HEK293 (cell line): ENCODE data around the gene DCAF7.

Experiments used
- GLIS2 ChIP-seq: fragments of 450-650 bp; formaldehyde crosslinking; IDR thresholded peaks from 2 replicates; pipeline ENCODE4 v1.5.1; 2016; ENCODE audit warnings: missing biosample characterization, missing genetic modification characterization
- KLF8 ChIP-seq: fragments of 450-650 bp; formaldehyde crosslinking; IDR thresholded peaks from 2 replicates; pipeline ENCODE4 v1.5.1; 2016; ENCODE audit warnings: missing biosample characterization, missing genetic modification characterization
- KLF9 ChIP-seq: fragments of 450-650 bp; formaldehyde crosslinking; IDR thresholded peaks from 2 replicates; pipeline ENCODE4 v1.5.1; 2016; ENCODE audit warnings: missing biosample characterization, missing genetic modification characterization, low read depth
- SP7 ChIP-seq: fragments of 450-650 bp; formaldehyde crosslinking; IDR thresholded peaks from 2 replicates; pipeline ENCODE4 v1.5.1; 2016; ENCODE audit warnings: missing biosample characterization, missing genetic modification characterization
- ZBTB21 ChIP-seq: fragments of 450-650 bp; formaldehyde crosslinking; IDR thresholded peaks from 2 replicates; pipeline ENCODE4 v1.5.1; 2017; ENCODE audit warnings: missing biosample characterization, missing genetic modification characterization
- ZBTB48 ChIP-seq: fragments of 450-650 bp; formaldehyde crosslinking; IDR thresholded peaks from 2 replicates; pipeline ENCODE4 v1.5.1; 2016; ENCODE audit warnings: missing biosample characterization, missing genetic modification characterization
- ZFHX2 ChIP-seq: fragments of 450-650 bp; formaldehyde crosslinking; conservative IDR thresholded peaks from 2 replicates; pipeline ENCODE4 v1.5.1; 2016; ENCODE audit warnings: missing biosample characterization, missing genetic modification characterization
- ZNF10 ChIP-seq: fragments of 450-650 bp; formaldehyde crosslinking; IDR thresholded peaks from 2 replicates; pipeline ENCODE4 v1.5.1; 2017; ENCODE audit warnings: missing biosample characterization, missing genetic modification characterization
- ZNF155 ChIP-seq: fragments of 450-650 bp; formaldehyde crosslinking; IDR thresholded peaks from 2 replicates; pipeline ENCODE4 v1.5.1; 2016; ENCODE audit warnings: missing biosample characterization, missing genetic modification characterization
- ZNF184 ChIP-seq: fragments of 450-650 bp; IDR thresholded peaks from 2 replicates; pipeline ENCODE4 v1.5.1; 2018; ENCODE audit warnings: missing biosample characterization, mild to moderate bottlenecking, missing genetic modification characterization
- ZNF214 ChIP-seq: fragments of 450-650 bp; formaldehyde crosslinking; IDR thresholded peaks from 2 replicates; pipeline ENCODE4 v1.5.1; 2017; ENCODE audit warnings: missing biosample characterization, mild to moderate bottlenecking, missing genetic modification characterization, borderline replicate concordance
- ZNF23 ChIP-seq: fragments of 450-650 bp; formaldehyde crosslinking; IDR thresholded peaks from 2 replicates; pipeline ENCODE4 v1.5.1; 2016; ENCODE audit warnings: missing biosample characterization, missing genetic modification characterization, borderline replicate concordance
- ZNF274 ChIP-seq, 2 experiments: fragments of 200-500 bp in 1 of 2; fragments of 450-650 bp in 1 of 2; sonication (Bioruptor generic) in 1 of 2; formaldehyde crosslinking in 1 of 2; IDR thresholded peaks; 2 replicates each; pipeline versions ENCODE4 v1.5.1 to v1.6.1; 2014 to 2016; ENCODE audit warnings: borderline replicate concordance in 1 of 2, inconsistent platforms in 1 of 2, low read length in 1 of 2, missing biosample characterization in 1 of 2, missing genetic modification characterization in 1 of 2
- ZNF426 ChIP-seq: fragments of 450-650 bp; formaldehyde crosslinking; IDR thresholded peaks from 2 replicates; pipeline ENCODE4 v1.5.1; 2017; ENCODE audit warnings: missing biosample characterization, missing genetic modification characterization, mild to moderate bottlenecking, inconsistent platforms, moderate library complexity
- ZNF558 ChIP-seq: fragments of 450-650 bp; formaldehyde crosslinking; IDR thresholded peaks from 2 replicates; pipeline ENCODE4 v1.5.1; 2016; ENCODE audit warnings: missing biosample characterization, missing genetic modification characterization
- ZNF571 ChIP-seq: fragments of 450-650 bp; formaldehyde crosslinking; IDR thresholded peaks from 2 replicates; pipeline ENCODE4 v1.5.0; 2017; ENCODE audit warnings: missing biosample characterization, missing genetic modification characterization
- ZNF585B ChIP-seq: fragments of 450-650 bp; formaldehyde crosslinking; IDR thresholded peaks from 2 replicates; pipeline ENCODE4 v1.5.1; 2016; ENCODE audit warnings: missing biosample characterization, missing genetic modification characterization
- ZNF654 ChIP-seq: fragments of 450-650 bp; formaldehyde crosslinking; IDR thresholded peaks from 2 replicates; pipeline ENCODE4 v1.5.1; 2016; ENCODE audit warnings: low read depth, missing biosample characterization, missing genetic modification characterization
- TF ChIP-seq, protein P1 (sequence below): sonication (generic); formaldehyde crosslinking; IDR thresholded peaks from 2 replicates; pipeline ENCODE4 v1.8.1; 2022; ENCODE audit warnings: mild to moderate bottlenecking, moderate library complexity, missing genetic modification reagents
- TF ChIP-seq, protein P2 (sequence below): fragments of 450-650 bp; formaldehyde crosslinking; IDR thresholded peaks from 2 replicates; pipeline ENCODE4 v1.5.1; 2016; ENCODE audit warnings: missing biosample characterization, missing genetic modification characterization, borderline replicate concordance
- TF ChIP-seq, protein P3 (sequence below): fragments of 450-650 bp; formaldehyde crosslinking; IDR thresholded peaks from 2 replicates; pipeline ENCODE4 v1.5.1; 2016; ENCODE audit warnings: missing biosample characterization, missing genetic modification characterization
- TF ChIP-seq, protein P4 (sequence below): fragments of 450-650 bp; formaldehyde crosslinking; IDR thresholded peaks from 2 replicates; pipeline ENCODE4 v1.5.1; 2016; ENCODE audit warnings: missing biosample characterization, missing genetic modification characterization
- TF ChIP-seq, protein P5 (sequence below): fragments of 450-650 bp; formaldehyde crosslinking; IDR thresholded peaks from 2 replicates; pipeline ENCODE4 v1.5.1; 2016; ENCODE audit warnings: missing biosample characterization, missing genetic modification characterization

DCAF7 gene

DNA sequence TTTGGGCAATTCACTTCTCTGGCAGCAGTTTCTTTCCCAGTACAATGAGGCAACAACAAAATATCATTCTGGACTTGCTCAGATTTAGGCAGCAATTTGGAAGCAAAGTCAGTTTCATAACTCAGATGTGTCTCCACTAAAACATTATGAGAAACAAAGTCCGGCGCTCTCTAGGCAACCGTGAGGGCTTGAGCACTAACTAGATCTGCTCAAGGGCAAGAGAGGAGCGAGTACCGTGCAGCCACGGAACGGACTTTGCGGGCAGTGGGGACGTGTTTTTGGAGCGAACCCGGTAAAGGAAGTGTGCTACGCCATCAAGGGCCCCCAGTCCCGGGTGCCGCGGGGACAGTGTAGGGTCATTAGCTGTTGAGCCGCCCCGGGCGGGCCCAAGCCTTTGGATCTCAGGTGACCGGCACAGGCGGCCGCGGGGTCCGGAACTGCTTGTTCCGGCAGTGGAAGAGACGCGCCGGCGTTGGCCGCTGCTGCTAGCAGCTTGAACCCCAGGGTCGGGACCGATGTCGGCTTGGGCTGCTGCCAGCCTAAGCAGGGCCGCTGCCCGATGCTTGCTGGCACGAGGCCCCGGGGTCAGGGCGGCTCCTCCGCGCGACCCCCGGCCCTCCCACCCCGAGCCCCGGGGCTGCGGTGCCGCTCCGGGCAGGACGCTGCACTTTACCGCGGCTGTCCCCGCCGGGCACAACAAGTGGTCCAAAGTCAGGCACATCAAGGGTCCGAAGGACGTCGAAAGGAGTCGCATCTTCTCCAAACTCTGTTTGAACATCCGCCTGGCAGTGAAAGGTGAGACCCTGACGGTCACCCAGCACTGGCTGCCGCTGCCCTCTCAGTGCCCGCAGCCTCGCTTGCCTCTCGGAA, 50.5 kb downstream of the DCAF7 start, which contains the start of gene TACO1 (continued):
- no peak for TF ChIP-seq ZNF155
- TF ChIP-seq ZNF274 (IDR thresholded peaks at IDR 0.05; ENCODE audit: low read length): no peak
- TF ChIP-seq ZNF274 (tag by site-specific recombination; IDR thresholded peaks at IDR 0.05; ENCODE audit: borderline replicate concordance): no peak
- no peak for TF ChIP-seq ZNF214
- TF ChIP-seq ZNF585B (tag by site-specific recombination): no peak
- peak; percentile 92 for TF ChIP-seq SP7
- TF ChIP-seq, protein P1, sequence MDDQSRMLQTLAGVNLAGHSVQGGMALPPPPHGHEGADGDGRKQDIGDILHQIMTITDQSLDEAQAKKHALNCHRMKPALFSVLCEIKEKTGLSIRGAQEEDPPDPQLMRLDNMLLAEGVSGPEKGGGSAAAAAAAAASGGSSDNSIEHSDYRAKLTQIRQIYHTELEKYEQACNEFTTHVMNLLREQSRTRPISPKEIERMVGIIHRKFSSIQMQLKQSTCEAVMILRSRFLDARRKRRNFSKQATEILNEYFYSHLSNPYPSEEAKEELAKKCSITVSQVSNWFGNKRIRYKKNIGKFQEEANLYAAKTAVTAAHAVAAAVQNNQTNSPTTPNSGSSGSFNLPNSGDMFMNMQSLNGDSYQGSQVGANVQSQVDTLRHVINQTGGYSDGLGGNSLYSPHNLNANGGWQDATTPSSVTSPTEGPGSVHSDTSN (CRISPR knock-in tag): peak; percentile 58; the same call in 1 of the 2 replicates
- TF ChIP-seq ZNF558 (tag by site-specific recombination): peak; percentile 80
- TF ChIP-seq ZNF571: no peak
- peak; percentile 62; the same call in 1 of the 2 replicates for TF ChIP-seq ZNF184 (tag by site-specific recombination)
- TF ChIP-seq, protein P2, sequence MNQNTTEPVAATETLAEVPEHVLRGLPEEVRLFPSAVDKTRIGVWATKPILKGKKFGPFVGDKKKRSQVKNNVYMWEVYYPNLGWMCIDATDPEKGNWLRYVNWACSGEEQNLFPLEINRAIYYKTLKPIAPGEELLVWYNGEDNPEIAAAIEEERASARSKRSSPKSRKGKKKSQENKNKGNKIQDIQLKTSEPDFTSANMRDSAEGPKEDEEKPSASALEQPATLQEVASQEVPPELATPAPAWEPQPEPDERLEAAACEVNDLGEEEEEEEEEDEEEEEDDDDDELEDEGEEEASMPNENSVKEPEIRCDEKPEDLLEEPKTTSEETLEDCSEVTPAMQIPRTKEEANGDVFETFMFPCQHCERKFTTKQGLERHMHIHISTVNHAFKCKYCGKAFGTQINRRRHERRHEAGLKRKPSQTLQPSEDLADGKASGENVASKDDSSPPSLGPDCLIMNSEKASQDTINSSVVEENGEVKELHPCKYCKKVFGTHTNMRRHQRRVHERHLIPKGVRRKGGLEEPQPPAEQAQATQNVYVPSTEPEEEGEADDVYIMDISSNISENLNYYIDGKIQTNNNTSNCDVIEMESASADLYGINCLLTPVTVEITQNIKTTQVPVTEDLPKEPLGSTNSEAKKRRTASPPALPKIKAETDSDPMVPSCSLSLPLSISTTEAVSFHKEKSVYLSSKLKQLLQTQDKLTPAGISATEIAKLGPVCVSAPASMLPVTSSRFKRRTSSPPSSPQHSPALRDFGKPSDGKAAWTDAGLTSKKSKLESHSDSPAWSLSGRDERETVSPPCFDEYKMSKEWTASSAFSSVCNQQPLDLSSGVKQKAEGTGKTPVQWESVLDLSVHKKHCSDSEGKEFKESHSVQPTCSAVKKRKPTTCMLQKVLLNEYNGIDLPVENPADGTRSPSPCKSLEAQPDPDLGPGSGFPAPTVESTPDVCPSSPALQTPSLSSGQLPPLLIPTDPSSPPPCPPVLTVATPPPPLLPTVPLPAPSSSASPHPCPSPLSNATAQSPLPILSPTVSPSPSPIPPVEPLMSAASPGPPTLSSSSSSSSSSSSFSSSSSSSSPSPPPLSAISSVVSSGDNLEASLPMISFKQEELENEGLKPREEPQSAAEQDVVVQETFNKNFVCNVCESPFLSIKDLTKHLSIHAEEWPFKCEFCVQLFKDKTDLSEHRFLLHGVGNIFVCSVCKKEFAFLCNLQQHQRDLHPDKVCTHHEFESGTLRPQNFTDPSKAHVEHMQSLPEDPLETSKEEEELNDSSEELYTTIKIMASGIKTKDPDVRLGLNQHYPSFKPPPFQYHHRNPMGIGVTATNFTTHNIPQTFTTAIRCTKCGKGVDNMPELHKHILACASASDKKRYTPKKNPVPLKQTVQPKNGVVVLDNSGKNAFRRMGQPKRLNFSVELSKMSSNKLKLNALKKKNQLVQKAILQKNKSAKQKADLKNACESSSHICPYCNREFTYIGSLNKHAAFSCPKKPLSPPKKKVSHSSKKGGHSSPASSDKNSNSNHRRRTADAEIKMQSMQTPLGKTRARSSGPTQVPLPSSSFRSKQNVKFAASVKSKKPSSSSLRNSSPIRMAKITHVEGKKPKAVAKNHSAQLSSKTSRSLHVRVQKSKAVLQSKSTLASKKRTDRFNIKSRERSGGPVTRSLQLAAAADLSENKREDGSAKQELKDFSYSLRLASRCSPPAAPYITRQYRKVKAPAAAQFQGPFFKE: no peak; the same call in 1 of the 2 replicates
- no peak for TF ChIP-seq ZNF426
- TF ChIP-seq KLF9: peak; percentile 64; the same call in 1 of the 2 replicates
- no peak for TF ChIP-seq GLIS2
- TF ChIP-seq ZFHX2 (tag by site-specific recombination): peak; percentile 21; the same call in 1 of the 2 replicates
- TF ChIP-seq, protein P3, sequence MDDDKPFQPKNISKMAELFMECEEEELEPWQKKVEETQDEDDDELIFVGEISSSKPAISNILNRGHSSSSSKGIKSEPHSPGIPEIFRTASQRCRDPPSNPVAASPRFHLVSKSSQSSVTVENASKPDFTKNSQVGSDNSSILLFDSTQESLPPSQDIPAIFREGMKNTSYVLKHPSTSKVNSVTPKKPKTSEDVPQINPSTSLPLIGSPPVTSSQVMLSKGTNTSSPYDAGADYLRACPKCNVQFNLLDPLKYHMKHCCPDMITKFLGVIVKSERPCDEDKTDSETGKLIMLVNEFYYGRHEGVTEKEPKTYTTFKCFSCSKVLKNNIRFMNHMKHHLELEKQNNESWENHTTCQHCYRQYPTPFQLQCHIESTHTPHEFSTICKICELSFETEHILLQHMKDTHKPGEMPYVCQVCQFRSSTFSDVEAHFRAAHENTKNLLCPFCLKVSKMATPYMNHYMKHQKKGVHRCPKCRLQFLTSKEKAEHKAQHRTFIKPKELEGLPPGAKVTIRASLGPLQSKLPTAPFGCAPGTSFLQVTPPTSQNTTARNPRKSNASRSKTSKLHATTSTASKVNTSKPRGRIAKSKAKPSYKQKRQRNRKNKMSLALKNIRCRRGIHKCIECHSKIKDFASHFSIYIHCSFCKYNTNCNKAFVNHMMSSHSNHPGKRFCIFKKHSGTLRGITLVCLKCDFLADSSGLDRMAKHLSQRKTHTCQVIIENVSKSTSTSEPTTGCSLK: no peak
- TF ChIP-seq, protein P4, sequence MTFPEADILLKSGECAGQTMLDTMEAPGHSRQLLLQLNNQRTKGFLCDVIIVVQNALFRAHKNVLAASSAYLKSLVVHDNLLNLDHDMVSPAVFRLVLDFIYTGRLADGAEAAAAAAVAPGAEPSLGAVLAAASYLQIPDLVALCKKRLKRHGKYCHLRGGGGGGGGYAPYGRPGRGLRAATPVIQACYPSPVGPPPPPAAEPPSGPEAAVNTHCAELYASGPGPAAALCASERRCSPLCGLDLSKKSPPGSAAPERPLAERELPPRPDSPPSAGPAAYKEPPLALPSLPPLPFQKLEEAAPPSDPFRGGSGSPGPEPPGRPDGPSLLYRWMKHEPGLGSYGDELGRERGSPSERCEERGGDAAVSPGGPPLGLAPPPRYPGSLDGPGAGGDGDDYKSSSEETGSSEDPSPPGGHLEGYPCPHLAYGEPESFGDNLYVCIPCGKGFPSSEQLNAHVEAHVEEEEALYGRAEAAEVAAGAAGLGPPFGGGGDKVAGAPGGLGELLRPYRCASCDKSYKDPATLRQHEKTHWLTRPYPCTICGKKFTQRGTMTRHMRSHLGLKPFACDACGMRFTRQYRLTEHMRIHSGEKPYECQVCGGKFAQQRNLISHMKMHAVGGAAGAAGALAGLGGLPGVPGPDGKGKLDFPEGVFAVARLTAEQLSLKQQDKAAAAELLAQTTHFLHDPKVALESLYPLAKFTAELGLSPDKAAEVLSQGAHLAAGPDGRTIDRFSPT (tag by site-specific recombination): peak; percentile 54; the same call in 1 of the 2 replicates
- TF ChIP-seq KLF8: peak; percentile 93
- TF ChIP-seq ZBTB48: peak; percentile 85
- peak; percentile 75 for TF ChIP-seq ZBTB21 (tag by site-specific recombination)
- 0 out of 2 replicates have a peak, but pooled peaks have one; percentile 24 for TF ChIP-seq ZNF23 (tag by site-specific recombination)
- TF ChIP-seq, protein P5, sequence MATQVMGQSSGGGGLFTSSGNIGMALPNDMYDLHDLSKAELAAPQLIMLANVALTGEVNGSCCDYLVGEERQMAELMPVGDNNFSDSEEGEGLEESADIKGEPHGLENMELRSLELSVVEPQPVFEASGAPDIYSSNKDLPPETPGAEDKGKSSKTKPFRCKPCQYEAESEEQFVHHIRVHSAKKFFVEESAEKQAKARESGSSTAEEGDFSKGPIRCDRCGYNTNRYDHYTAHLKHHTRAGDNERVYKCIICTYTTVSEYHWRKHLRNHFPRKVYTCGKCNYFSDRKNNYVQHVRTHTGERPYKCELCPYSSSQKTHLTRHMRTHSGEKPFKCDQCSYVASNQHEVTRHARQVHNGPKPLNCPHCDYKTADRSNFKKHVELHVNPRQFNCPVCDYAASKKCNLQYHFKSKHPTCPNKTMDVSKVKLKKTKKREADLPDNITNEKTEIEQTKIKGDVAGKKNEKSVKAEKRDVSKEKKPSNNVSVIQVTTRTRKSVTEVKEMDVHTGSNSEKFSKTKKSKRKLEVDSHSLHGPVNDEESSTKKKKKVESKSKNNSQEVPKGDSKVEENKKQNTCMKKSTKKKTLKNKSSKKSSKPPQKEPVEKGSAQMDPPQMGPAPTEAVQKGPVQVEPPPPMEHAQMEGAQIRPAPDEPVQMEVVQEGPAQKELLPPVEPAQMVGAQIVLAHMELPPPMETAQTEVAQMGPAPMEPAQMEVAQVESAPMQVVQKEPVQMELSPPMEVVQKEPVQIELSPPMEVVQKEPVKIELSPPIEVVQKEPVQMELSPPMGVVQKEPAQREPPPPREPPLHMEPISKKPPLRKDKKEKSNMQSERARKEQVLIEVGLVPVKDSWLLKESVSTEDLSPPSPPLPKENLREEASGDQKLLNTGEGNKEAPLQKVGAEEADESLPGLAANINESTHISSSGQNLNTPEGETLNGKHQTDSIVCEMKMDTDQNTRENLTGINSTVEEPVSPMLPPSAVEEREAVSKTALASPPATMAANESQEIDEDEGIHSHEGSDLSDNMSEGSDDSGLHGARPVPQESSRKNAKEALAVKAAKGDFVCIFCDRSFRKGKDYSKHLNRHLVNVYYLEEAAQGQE (tag by site-specific recombination): peak; percentile 72
- peak; percentile 25; the same call in 1 of the 2 replicates for TF ChIP-seq ZNF654
- peak; percentile 56; the same call in 1 of the 2 replicates for TF ChIP-seq ZNF10
